Urothelium cell line (cell line): ENCODE measurements around the gene KIF21B.
A peak's percentile ranks its signal among the peaks of the same experiment; 100 is the strongest.

ENCODE experiments used
- DNase-seq: peaks from one replicate; pipeline ENCODE4 v3.0.0; 2011; ENCODE audit warnings: low spot score, mixed read lengths
- FAIRE-seq: peaks from 2 replicates; lab custom pipeline; 2011; peaks lifted over from hg19 to GRCh38; lab: Jason Lieb, UNC

The KIF21B gene

DNA sequence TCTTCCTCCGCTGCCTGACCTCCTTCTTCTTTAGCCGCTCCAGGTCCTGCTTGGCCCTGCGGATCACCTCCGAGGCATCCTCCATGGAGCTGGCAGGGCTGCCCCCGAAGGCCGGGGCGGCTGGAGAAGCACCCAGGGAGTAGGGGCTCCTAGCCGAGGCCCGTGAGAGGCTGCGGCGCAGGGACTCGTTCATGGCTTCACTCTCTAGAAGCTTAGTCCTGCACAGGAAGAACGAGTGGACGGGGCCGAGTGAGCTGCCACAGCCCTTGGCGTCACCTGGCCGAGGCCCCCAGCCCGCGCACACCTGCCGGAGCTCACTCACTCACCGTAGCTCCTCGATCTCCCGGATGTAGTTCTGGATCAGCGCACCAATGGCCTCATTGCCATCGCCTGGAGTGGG, 23.1 kb downstream of the KIF21B start:
- FAIRE-seq: no peak

GRCh38 chr1:200999667-201000066, 23.8 kb downstream of the KIF21B start:
- DNase-seq: no peak
- no peak for FAIRE-seq

More for the DNA sequence above, 23.1 kb downstream of the KIF21B start:
- DNase-seq: no peak

- DNase-seq: no peak
- no peak for FAIRE-seq
Measured at GRCh38 chr1:200998323-200998722, 25.2 kb downstream of the KIF21B start.

DNA sequence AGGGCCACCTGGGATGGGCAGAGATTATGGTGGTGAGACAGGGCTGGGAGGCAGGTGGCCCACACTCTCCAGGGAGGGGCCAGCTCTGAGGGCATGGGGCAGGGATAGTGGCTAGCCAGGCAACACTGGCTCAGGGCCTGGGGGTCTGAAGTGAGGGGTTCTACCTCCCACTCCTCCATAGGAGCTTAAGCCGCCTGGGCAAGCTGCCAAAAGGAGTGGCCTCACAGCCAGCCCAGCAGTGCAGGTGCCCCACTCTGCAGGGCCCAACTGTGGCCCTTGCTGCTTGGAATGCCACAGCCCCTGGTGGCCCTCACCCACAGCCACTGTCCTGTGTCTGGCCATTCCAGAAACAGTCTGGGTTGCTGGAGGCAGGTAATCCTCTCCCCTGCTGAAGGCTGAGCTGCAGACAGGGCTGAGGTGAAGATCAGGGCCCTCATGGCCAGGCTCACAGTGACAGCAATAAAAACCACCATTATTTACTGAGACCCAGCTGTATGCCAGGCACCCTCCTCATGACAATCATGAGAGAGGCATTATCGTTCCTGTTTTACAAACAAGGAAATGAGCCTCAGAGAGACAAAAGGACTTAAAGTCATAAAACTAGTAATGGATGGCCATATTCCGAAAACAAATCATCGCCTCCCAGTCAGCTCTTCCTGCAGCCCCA, 31.0 kb downstream of the KIF21B start:
- FAIRE-seq (no peak), DNase-seq (no peak)

DNA sequence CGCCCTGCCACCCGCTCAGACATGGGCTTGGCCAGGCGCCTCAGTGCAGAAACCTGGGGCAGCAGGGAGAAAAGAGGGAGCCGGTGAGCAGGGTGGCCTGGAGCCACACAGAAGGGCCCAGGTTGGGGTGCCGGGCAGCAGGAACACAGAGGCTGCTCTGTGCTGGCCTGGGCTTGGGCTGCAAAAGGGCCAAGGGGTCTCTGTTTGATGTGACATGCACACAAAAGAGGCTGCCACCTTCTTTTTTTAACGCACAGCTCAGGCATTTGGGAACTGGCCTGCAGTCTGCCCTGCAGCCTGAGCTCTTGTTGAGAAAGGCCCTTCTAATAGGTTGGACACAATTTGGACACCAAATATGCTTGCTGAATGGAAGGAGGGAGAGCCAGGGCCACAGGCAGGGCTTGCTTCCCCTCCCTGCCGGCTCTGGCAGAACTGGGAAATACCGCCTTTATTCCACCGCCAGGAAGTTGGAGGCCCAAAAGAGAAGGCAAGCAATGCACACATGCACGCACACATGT, 32.4 kb downstream of the KIF21B start:
- FAIRE-seq (no peak), DNase-seq (no peak)

DNA sequence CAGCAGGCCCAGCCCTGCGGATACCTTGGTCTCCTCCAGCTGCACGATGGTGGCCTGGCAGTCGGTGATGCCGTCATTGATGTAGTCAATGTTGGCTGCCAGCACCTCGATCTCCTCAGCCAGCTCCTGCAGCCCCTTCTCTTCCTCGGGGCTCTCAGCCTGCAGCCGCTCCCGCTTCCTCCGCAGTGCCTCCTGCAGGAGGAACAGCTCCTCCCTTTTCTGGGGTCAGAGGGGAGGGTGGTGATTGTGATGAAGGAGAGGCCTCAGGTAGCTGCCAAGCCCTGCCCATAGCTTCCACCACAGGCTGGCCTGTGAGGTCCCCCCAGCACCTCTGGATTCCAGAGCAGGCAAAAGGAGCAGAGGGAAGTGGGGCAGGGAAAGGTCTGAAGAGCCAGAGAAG, 33.4 kb downstream of the KIF21B start:
- DNase-seq (no peak), FAIRE-seq (no peak)

DNA sequence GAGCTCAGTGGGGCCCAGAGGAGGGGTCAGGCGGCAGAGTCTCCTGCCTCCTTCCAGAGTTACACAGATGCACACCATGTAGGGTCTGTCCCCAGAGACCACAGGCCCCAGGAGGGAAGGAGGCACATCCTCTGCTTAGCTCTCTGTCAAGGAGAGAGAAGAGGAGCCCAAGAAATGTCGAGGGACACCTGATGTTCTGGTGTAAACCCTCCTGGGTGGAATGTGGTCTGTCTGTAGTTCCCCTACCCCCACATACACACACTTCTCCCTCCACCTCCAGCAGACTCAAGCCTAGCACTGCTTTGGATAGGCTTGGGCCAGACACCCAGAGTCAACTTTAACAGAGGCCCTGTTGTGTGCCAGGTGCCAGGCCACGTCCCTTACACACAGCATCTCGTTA, 34.2 kb downstream of the KIF21B start:
- FAIRE-seq: no peak

GRCh38 chr1:200988693-200989092, 34.8 kb downstream of the KIF21B start:
- FAIRE-seq (no peak), DNase-seq (no peak)

More for the DNA sequence above, 34.2 kb downstream of the KIF21B start:
- DNase-seq: no peak

- no peak for DNase-seq
- FAIRE-seq: no peak
Measured at GRCh38 chr1:200985481-200985880, 38.0 kb downstream of the KIF21B start.

DNA sequence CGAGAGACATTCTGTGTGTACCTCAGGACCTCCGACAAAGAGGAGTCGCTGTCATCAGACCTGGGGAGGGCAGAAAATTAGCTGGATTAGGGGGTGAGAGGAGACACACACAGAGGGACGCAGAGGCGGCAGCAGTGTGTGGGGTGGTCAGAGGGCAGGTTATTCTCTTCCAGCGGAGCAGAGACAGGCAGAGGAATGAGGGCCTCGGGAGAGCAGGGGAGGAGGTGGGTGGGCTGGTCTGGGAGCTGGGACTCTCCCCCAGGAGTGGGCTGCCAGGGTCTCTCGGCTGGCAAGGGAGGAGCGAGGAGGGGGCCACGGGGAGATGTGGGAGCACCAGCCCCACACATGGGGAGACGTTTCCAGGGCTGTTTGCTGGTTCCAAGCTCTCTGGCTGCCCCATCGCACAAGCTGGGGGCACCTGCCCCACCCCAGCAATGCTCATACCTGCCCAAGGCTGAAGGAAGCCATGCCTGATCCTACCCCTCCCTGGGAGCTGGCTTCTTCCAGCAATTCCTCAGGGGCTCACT, 40.4 kb downstream of the KIF21B start:
- no peak for FAIRE-seq
- DNase-seq: no peak

GRCh38 chr1:200982071-200982945, 41.2 kb downstream of the KIF21B start:
- DNase-seq: no peak
- FAIRE-seq: no peak

GRCh38 chr1:200981278-200981677, 42.2 kb downstream of the KIF21B start:
- FAIRE-seq (no peak), DNase-seq (no peak)

DNA sequence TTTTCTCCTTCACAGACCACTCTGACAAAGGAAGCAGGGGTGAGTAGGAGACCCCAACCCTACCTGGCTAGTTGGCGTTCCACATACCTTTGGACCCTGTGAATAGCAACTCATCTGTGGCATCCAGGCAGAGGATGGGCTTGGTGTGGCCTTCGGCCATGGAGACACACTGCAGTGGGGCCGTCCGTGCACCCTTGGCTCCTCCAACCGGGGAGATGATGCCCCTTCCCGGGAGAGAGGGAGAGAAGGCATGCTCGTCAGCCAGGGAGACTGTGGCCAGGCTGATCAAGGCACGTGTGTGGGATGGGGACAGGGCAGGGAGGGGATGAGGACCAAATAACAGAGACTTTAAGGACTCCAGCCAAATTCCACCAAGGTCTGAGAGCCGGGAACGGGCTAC, 42.6 kb downstream of the KIF21B start:
- FAIRE-seq (no peak), DNase-seq (no peak)

- no peak for FAIRE-seq
- DNase-seq: no peak
Measured at GRCh38 chr1:200980452-200980772, 43.1 kb downstream of the KIF21B start.

DNA sequence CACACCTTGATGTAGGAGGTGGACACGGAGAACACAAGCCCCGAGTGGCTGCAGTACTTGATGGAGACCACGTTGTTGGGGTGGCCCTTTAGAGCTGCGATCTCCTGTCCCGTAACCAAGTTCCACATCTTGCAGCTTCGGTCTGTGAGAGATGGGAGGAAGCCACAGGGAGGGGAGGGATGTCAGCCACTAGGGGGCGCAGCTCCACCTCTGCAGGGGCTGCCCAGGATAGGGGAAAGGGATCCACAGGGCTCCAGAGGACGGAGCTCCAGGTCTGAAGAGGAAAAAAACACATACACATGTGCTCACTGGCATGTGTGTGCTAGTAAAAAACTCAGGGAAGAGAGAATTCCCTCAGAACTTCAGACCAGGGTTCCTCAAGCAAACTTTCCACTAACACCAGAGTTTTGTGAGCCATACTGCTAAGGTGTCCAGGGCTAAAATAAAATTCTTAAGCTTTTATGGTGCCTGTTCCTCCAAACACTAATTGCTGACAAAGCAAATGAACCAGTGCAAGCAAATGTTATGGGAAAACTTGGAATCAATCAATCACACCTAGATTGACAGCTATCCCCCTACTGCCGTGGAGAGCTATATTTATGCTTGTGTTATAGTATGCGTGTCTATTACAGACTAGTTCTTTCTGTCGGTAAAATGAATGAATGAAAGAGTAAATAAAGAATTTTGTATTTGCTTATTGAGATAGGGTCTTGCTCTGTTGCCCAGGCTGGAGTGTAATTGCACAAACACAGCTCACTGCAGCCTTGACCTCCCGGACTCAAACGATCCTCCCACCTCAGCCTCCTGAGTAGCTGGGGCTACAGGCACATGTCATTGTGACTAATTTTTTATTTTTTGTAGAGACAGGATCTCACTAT, 43.7 kb downstream of the KIF21B start:
- FAIRE-seq (no peak), DNase-seq (peak; percentile 74)

DNA sequence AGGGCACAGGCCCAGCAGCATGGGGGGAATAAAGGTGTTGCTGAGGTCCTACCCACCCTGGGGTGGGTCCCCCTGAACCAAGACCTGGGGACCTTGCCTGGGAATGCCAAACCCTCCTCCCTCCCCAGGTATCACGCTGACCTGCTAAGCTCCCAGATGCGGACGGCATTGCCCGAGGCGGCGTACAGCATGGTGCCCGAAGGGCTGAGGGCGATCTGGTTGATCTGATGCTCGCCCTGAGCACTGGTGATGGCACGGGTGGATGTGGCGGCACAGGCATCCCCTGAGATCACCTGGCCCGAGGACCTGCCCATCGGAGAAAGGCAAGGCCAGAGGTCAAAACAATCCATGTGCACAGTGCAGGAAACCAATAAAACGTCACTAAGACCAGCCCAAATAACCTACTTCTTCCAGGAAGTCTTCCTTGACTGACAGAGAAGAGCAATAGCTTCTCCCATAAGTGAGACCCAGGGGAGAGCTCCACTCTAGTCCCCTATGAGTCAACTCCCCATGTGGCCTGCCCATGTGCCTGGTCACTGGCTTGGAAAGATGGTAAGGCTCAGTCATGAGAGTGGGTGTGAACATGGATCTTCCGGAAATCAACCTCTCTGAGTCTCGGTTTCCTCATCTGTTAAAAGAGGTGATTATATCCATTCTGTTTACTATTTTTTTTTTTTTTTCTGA, 46.3 kb downstream of the KIF21B start:
- no peak for DNase-seq
- no peak for FAIRE-seq

DNA sequence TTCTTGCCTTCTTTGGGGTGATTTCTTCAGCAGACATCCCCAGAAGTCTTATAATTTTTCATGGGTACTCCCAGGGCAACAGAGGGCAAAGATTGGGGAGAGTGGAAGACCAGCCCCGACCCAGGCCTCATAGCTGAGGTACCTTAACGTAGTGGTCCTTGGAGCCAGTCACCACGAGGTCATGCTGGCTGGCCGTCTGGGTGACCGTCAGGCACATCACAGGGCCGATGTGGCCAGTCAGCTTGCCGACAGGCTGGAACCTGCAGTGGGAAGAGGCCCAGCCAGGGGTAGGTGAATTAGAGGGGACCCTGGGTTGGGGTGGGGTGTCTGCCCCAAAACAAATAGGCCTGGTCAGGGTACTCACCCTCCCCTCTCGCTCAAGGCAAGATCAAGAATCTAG, 46.9 kb downstream of the KIF21B start:
- FAIRE-seq: no peak
- no peak for DNase-seq

DNA sequence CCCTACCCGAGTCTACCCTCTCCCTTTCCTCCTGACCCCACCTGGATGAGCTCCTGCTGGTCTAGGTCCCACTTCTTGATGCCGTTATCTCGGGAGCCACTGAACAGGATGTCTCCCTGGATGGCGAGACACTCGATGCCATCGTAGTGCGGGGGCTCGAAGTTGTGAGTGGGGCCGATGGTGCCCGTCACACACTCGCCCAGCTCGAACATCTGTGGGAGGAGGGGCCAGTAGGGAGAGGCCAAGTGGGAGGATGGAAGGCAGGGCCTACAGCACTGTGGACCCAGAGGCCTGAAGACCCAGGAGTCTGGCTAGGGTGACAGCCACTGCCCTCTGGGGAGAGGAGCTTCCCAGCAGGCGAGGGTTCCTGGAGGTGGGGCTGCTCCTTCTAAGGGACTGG, 48.1 kb downstream of the KIF21B start:
- FAIRE-seq: no peak
- DNase-seq: no peak

GRCh38 chr1:200974711-200975110, 48.8 kb downstream of the KIF21B start:
- DNase-seq (no peak), FAIRE-seq (no peak)

GRCh38 chr1:200973937-200974657, 49.4 kb downstream of the KIF21B start:
- FAIRE-seq (no peak), DNase-seq (no peak)
